Measurements from ENCODE around the gene NRARP. TPM values are rescaled to one million over a fixed set of nuclear protein-coding genes. Genes with fewer than 3 reads are reported as not detected.
"Not testable (repeated sequence)": the region's sequence is repeated elsewhere in the genome, so short reads cannot be mapped to it uniquely, and the experiment has no call there.

NRARP gene
- total and polyA plus RNA-seq, 2 experiments from 2014 or later, result 8.7 to 16.5 TPM

DNA sequence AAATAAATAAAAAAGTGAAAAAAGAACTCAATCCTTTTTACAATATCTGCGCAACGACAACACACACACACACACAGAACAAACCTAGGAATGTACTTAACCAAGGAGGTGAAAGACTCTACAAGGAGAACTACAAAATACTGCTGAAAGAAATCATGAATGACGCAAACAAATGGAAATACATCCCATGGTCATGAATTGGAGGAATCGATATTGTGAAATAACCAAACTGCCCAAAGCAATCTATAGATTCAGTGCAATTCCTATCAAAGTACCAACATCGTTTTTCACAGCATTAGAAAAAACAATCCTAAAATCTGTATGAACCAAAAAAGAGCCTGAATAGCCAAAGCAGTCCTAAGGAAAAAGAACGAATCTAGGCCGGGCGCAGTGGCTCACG lies 29.9 kb upstream of the NRARP start:
- TF ChIP-seq CTCF (IDR thresholded peaks at IDR 0.05; ENCODE audit: low read depth, low read length), result no peak
- H3K4me1 ChIP-seq (ENCODE audit: low read depth), result no peaks in the 10 kb centered on the region
- no peak overlapping the region for H3K4me3 ChIP-seq
- no peaks in the 10 kb centered on the region for H3K27me3 ChIP-seq
- H3K27ac ChIP-seq, result no peak overlapping the region
- DNase-seq (ENCODE audit: low read depth in 1 of 2, low spot score in 1 of 2), result no peak
- H3K9me3 ChIP-seq (ENCODE audit: low read depth), result no peaks in the 10 kb centered on the region
- no peaks in the 10 kb centered on the region for H3K36me3 ChIP-seq

DNA sequence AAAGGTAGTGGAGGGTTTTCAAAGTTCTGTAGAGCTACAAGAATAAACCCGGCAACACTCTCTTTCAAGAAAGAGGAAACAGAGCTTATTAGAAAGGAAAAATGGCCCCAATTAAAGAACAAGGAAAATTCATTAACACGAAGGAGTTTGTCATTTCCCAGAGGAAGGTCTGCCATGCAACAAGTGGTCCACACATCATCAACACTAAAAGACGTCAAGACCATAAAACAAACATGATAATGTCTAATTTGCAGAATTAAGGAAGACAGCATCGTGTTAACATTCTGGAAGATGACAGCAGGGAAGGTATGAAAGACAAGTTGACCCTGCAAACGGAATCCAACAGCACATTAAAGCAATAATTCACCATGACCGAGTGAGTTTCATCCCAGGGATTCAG lies 28.6 kb upstream of the NRARP start:
- Histone ChIP-seq H3K4me1 (ENCODE audit: low read depth) (no peaks in the 10 kb centered on the region), H3K27ac (no peak overlapping the region), H3K27me3 (no peaks in the 10 kb centered on the region), H3K36me3 (no peaks in the 10 kb centered on the region), H3K4me3 (no peak overlapping the region), H3K9me3 (ENCODE audit: low read depth) (no peaks in the 10 kb centered on the region)
- no peak for TF ChIP-seq CTCF (IDR thresholded peaks at IDR 0.05; ENCODE audit: low read depth, low read length)
- DNase-seq (ENCODE audit: low read depth in 1 of 2, low spot score in 1 of 2), result no peak

GRCh38 chr9:137329590-137329989 lies 27.5 kb upstream of the NRARP start:
- H3K36me3 ChIP-seq; H3K9me3 ChIP-seq (ENCODE audit: low read depth); H3K27me3 ChIP-seq; H3K4me1 ChIP-seq (ENCODE audit: low read depth); H3K27ac ChIP-seq; H3K4me3 ChIP-seq; DNase-seq (ENCODE audit: low read depth in 1 of 2, low spot score in 1 of 2): not testable (repeated sequence)

GRCh38 chr9:137327641-137328550 lies 25.8 kb upstream of the NRARP start:
- H3K4me3 ChIP-seq; DNase-seq (ENCODE audit: low read depth in 1 of 2, low spot score in 1 of 2); H3K9me3 ChIP-seq (ENCODE audit: low read depth); H3K4me1 ChIP-seq (ENCODE audit: low read depth); H3K36me3 ChIP-seq; H3K27ac ChIP-seq; H3K27me3 ChIP-seq: not testable (repeated sequence)

GRCh38 chr9:137326445-137327065 lies 24.5 kb upstream of the NRARP start:
- H3K9me3 ChIP-seq (ENCODE audit: low read depth), result no peaks in the 10 kb centered on the region
- H3K27ac ChIP-seq, result no peak overlapping the region
- no peak for DNase-seq (ENCODE audit: low read depth in 1 of 2, low spot score in 1 of 2)
- no peaks in the 10 kb centered on the region for H3K27me3 ChIP-seq
- no peak for TF ChIP-seq CTCF (IDR thresholded peaks at IDR 0.05; ENCODE audit: low read depth, low read length)
- H3K4me1 ChIP-seq (ENCODE audit: low read depth), result no peaks in the 10 kb centered on the region
- no peak overlapping the region for H3K4me3 ChIP-seq
- H3K36me3 ChIP-seq, result no peaks in the 10 kb centered on the region

- no peak overlapping the region for H3K4me3 ChIP-seq
- no peak overlapping the region for H3K27ac ChIP-seq
- DNase-seq (ENCODE audit: low read depth in 1 of 2, low spot score in 1 of 2), result no peak
- no peaks in the 10 kb centered on the region for H3K27me3 ChIP-seq
- no peaks in the 10 kb centered on the region for H3K9me3 ChIP-seq (ENCODE audit: low read depth)
- no peak for TF ChIP-seq CTCF (IDR thresholded peaks at IDR 0.05; ENCODE audit: low read depth, low read length)
- no peaks in the 10 kb centered on the region for H3K4me1 ChIP-seq (ENCODE audit: low read depth)
- H3K36me3 ChIP-seq, result no peaks in the 10 kb centered on the region
Observed at GRCh38 chr9:137325799-137326198, 23.7 kb upstream of the NRARP start.
